Measurements from ENCODE around the gene TDO2.

Gene TDO2

GRCh38 chr4:155954118-155954685, 50.7 kb downstream of the TDO2 start:
- peak overlapping the region; percentile 73 for H3K4me3 ChIP-seq (ENCODE audit: low read depth, low read length)
- no peak for TF ChIP-seq CTCF (IDR thresholded peaks at IDR 0.05; ENCODE audit: low read depth, low read length)

- TF ChIP-seq CTCF (IDR thresholded peaks at IDR 0.05; ENCODE audit: low read depth, low read length), result no peak
- H3K4me3 ChIP-seq (ENCODE audit: low read depth, low read length), result no peak overlapping the region
Observed at GRCh38 chr4:155954939-155955338, 51.4 kb downstream of the TDO2 start.

GRCh38 chr4:155956461-155956860, 53.0 kb downstream of the TDO2 start:
- no peak overlapping the region for H3K4me3 ChIP-seq (ENCODE audit: low read depth, low read length)
- TF ChIP-seq CTCF (IDR thresholded peaks at IDR 0.05; ENCODE audit: low read depth, low read length), result no peak

- no peak overlapping the region for H3K4me3 ChIP-seq (ENCODE audit: low read depth, low read length)
- TF ChIP-seq CTCF (IDR thresholded peaks at IDR 0.05; ENCODE audit: low read depth, low read length), result no peak
Observed at GRCh38 chr4:155959417-155959816, 55.9 kb downstream of the TDO2 start.

- no peak for TF ChIP-seq CTCF (IDR thresholded peaks at IDR 0.05; ENCODE audit: low read depth, low read length)
Observed at GRCh38 chr4:155960522-155960921, 57.0 kb downstream of the TDO2 start.

GRCh38 chr4:155961575-155961974, 58.1 kb downstream of the TDO2 start:
- no peak overlapping the region for H3K4me3 ChIP-seq (ENCODE audit: low read depth, low read length)
- TF ChIP-seq CTCF (IDR thresholded peaks at IDR 0.05; ENCODE audit: low read depth, low read length), result no peak

More at GRCh38 chr4:155960522-155960921, 57.0 kb downstream of the TDO2 start:
- H3K4me3 ChIP-seq (ENCODE audit: low read depth, low read length), result no peak overlapping the region

- no peak overlapping the region for H3K4me3 ChIP-seq (ENCODE audit: low read depth, low read length)
- TF ChIP-seq CTCF (IDR thresholded peaks at IDR 0.05; ENCODE audit: low read depth, low read length), result no peak
Observed at GRCh38 chr4:155962767-155963166, 59.3 kb downstream of the TDO2 start.

Measured in WI38 (cell line).